C4-2B (cell line): ENCODE results near the gene IRF7.

Source experiments
- ZFX ChIP-seq: fragments of 450-650 bp; IDR thresholded peaks from 2 replicates; pipeline ENCODE4 v1.6.1; 2017
- TF ChIP-seq, protein P1 (sequence below): fragments of 450-650 bp; conservative IDR thresholded peaks from 2 replicates; pipeline ENCODE4 v1.5.1; 2017; ENCODE audit warnings: mild to moderate bottlenecking

DNA sequence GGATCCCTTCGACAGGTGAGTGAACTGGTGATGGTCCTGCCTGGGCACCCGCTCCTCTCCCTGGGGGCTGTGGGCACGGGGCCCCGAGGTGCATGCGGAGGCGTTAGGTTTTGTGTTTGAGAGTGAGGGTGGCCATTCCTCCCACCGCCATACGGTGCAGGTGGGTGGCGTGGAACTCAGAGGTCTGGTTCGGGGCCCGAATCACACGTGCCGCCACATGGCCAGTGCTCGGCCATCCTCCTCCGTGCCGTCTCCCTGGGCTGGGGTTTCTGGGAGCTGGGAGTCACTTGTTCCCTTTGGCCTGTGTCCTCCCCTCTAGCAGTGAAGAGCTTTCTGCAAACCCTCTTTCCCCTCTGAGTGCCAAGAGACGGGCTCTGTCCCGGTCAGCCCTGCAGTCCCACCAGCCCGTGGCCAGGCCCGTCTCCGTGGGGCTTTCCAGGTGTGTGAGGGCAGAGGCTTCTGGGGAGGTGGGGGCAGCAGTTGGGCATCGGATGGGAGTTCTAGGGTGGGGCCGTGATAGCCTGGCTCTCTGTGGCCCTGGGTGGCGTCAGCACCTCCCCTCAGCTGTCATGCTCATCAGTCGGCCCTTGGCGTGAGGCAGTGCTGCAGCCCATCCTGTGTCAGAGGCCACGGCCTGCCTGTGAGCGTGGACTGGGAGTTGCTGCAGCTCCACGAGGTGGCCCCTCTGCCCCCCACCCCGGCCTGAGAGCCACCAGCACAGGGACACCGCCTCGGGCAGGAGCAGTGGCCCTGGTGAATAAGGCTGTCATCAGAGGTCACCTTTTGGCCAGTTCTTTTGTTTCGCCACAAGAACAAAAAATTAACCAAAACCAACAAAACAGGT, 10.2 kb downstream of the IRF7 start:
- TF ChIP-seq, protein P1, sequence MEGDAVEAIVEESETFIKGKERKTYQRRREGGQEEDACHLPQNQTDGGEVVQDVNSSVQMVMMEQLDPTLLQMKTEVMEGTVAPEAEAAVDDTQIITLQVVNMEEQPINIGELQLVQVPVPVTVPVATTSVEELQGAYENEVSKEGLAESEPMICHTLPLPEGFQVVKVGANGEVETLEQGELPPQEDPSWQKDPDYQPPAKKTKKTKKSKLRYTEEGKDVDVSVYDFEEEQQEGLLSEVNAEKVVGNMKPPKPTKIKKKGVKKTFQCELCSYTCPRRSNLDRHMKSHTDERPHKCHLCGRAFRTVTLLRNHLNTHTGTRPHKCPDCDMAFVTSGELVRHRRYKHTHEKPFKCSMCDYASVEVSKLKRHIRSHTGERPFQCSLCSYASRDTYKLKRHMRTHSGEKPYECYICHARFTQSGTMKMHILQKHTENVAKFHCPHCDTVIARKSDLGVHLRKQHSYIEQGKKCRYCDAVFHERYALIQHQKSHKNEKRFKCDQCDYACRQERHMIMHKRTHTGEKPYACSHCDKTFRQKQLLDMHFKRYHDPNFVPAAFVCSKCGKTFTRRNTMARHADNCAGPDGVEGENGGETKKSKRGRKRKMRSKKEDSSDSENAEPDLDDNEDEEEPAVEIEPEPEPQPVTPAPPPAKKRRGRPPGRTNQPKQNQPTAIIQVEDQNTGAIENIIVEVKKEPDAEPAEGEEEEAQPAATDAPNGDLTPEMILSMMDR: no peak
- TF ChIP-seq ZFX: no peak
